ENCODE results near the gene HSBP1L1.

The HSBP1L1 gene

DNA sequence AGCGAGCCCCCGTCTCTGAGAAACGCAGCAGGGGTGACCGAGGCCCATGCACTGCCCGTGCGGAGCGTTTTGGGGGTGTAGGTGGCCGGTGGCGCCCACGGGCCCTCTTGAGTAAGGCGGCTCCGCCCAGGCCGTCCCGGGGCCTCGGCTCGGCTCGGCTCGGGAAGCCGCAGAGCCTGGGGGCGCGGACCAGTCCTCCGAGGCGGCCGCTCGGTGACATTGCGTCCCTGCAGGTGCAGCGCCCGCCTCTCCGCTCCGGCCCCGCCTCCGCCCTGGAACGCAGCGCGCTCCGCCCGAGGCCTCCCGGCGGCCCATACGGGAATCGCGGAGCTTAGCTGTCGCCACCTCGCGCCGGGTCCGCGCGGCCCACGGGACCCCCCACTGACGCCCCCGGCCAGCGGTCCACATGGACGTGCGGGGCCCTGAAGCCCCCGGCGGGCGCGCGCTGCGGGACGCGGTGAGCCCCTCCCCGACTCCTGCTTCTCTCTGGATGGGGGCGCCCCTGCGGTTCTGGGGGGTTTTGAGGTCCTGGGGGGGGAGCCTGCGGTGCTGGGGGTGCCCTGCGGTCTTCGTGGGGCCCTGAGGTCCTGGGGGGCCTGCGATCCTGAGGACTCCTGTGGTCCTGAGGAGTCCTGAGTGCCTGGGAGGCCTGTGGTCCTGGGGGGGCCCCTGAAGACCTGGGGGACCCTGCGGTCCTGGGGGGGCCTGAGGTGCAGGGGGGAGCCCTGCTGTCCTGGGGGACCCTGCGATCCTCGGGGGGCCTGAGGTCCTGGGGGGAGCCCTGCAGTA lies at the start of gene HSBP1L1:
Gene HSBP1L1, plus strand, starts transcription at position 314 of the 789 bp plus-strand sequence. Its CDS starts 93 bp downstream, at position 407.
- ChIA-PET POLR2A (no interaction called here), CTCF (interaction anchor here (0.6 kb wide), 1 partner anchor 22 kb away, joined by 3 read pairs; no protein-coding TSS in a partner anchor)
- DNase-seq (ENCODE audit: low read depth, low spot score): no peak
- H3K4me3 ChIP-seq (ENCODE audit: low read depth, low read length): peak within 1 kb of the TSS; percentile 60
- TF ChIP-seq, protein P1, sequence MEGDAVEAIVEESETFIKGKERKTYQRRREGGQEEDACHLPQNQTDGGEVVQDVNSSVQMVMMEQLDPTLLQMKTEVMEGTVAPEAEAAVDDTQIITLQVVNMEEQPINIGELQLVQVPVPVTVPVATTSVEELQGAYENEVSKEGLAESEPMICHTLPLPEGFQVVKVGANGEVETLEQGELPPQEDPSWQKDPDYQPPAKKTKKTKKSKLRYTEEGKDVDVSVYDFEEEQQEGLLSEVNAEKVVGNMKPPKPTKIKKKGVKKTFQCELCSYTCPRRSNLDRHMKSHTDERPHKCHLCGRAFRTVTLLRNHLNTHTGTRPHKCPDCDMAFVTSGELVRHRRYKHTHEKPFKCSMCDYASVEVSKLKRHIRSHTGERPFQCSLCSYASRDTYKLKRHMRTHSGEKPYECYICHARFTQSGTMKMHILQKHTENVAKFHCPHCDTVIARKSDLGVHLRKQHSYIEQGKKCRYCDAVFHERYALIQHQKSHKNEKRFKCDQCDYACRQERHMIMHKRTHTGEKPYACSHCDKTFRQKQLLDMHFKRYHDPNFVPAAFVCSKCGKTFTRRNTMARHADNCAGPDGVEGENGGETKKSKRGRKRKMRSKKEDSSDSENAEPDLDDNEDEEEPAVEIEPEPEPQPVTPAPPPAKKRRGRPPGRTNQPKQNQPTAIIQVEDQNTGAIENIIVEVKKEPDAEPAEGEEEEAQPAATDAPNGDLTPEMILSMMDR (IDR thresholded peaks at IDR 0.05; ENCODE audit: insufficient read depth, low read length, missing control alignments): peak; percentile 19

DNA sequence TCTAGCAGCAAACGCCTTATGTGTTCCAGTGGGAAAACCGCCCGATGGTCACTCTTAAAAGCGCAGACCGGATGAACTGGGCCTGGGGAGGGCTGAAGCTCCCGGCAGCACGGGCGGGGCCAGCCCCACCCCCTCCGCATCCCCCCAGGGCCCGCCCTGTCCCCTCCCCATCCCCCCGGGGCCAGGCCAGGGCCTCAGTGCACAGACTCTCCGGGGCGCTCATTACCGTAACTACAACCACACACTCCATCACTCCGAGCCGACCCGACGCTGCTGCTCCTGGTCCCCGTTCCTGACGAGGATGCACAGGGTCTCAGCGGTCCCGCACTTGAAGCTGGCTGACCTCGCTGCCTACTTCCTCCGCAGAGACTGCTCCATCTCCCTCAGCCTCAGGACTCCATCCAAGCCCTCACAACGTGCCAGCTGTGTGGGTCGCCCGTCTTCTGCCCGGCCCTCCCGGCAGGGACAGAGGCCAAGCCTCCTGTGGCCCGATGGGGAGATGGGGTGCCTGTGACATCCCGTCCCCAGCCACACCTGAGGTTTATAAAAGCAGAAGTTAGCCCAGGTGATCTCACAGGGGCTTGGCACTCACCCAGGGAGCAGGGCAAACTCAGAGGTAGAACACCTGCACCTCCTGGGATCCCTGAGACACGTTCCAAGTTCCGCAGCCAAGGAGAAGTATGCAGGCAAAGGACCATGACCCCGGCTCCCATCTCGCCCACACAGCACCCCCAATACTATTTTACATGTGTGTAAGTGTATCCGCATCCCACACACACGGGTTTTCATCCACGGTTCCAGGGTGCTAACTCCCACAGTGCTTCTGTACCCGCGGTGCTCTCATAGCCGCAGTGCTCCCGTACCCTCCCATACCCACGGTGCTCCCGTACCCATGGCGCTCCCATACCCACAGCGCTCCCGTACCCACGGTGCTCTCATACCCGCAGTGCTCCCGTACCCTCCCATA lies 49.0 kb upstream of the HSBP1L1 start:
- TF ChIP-seq, protein P1 (IDR thresholded peaks at IDR 0.05; ENCODE audit: insufficient read depth, low read length, missing control alignments): no peak
- CTCF ChIA-PET: interaction anchor here (0.9 to 1.1 kb wide), 2 partner anchors 9 to 10 kb away, joined by 3 read pairs; no protein-coding TSS in a partner anchor
- H3K4me3 ChIP-seq (ENCODE audit: low read depth, low read length): no peak overlapping the region
- POLR2A ChIA-PET: no interaction called here
- no peak for DNase-seq (ENCODE audit: low read depth, low spot score)

DNA sequence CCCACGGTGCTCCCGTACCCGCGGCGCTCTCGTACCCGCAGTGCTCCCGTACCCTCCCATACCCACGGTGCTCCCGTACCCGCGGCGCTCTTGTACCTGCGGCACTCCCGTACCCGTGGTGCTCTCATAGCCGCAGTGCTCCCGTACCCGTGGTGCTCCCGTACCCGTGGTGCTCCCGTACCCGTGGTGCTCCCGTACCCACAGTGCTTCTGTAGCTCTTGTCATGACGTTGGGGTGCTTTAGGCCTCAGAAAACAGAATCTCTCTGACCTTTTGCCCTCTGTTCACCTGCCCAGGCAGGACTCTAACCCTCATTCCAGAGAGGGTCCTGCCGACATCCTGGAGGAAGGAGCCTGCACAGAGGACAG lies 48.3 kb upstream of the HSBP1L1 start:
- no peak for DNase-seq (ENCODE audit: low read depth, low spot score)
- no peak overlapping the region for H3K4me3 ChIP-seq (ENCODE audit: low read depth, low read length)
- POLR2A ChIA-PET: no interaction called here
- CTCF ChIA-PET: interaction anchor here (1.1 kb wide), 1 partner anchor 10 kb away, joined by 3 read pairs; no protein-coding TSS in a partner anchor
- TF ChIP-seq, protein P1 (IDR thresholded peaks at IDR 0.05; ENCODE audit: insufficient read depth, low read length, missing control alignments): no peak

DNA sequence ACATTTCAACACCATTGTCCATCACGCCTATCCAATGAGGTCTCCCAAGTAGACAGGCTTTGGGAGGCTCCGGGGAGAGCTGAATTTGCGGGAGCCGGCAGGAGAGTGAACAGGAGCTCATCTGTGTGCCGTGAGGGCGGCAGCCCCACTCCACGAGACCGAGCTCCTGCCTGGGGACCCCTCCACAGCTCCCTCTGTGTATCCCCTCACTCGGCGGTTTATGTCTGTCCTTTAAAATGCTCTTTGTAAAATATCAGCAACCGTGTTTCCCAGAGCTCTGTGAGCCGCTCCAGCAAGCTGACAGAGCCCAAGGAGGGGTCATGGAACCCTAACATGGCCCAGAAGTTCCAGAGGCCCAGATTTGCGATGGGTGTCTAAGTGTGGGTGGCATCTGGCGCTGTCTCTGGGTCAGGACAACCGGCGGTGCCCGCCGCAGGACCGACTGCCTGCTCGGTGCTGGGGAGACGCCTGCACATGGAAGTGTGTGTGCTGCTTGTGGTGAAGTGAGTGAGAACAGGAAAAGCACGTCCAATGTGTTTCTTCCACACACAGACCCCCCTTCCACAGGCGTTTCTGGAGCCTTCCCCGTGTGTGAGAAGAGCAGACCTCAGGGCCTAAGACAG lies 47.8 kb upstream of the HSBP1L1 start:
- CTCF ChIA-PET: interaction anchor here (1.1 kb wide), 1 partner anchor 11 kb away, joined by 3 read pairs; no protein-coding TSS in a partner anchor
- no peak overlapping the region for H3K4me3 ChIP-seq (ENCODE audit: low read depth, low read length)
- TF ChIP-seq, protein P1 (IDR thresholded peaks at IDR 0.05; ENCODE audit: insufficient read depth, low read length, missing control alignments): no peak
- POLR2A ChIA-PET: no interaction called here
- no peak for DNase-seq (ENCODE audit: low read depth, low spot score)

DNA sequence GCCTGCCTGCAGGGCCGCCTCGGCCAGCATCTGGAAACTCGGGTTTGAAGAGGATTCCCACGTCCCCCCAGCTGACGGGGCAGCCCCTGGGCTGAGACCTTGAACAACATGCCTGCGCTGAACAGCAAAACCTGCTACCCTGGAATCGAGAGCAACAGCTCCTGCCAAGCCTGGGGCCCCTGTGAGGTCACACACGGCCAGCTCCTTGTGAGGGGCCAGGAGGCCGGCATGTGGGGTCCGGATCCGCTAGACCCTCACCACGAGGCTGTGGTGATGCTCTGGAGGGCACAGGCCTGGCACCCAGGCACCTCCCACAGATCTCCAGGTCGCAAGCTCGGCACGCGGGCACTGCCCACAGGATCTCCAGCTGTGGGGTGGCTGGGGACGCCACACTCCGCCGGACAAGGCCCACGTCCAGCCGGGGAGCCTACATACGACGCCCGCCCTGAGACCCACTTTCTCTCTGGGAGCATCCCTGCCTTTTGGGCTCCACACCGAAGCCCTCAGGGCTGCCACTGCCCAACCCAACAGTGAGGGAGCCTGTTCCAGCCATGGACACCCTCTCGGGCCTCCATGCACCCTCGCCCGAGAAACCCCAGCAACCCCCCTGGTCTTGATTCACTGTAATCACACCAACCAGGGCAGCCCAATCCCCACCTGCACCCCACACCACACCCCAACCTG lies 47.1 kb upstream of the HSBP1L1 start:
- TF ChIP-seq, protein P1 (IDR thresholded peaks at IDR 0.05; ENCODE audit: insufficient read depth, low read length, missing control alignments): no peak
- DNase-seq (ENCODE audit: low read depth, low spot score): no peak
- ChIA-PET CTCF (no interaction called here), POLR2A (no interaction called here)
- no peak overlapping the region for H3K4me3 ChIP-seq (ENCODE audit: low read depth, low read length)

All from AG04449 (cell line).